GM19240 (cell line): ENCODE data around the gene TPRG1.

ENCODE experiments used
- DNase-seq: peaks from one replicate; pipeline ENCODE4 v3.0.0; 2011; ENCODE audit warnings: low spot score; ENCODE audit not compliant: insufficient read length

The TPRG1 gene

GRCh38 chr3:189171707-189172106, at the start of gene TPRG1:
Gene TPRG1 (plus strand): TSS chr3:189171971. CDS start chr3:189207385, 35,414 bp downstream.
- DNase-seq = no peak

- DNase-seq = no peak
These were observed 49.7 kb upstream of the TPRG1 start for GRCh38 chr3:189122110-189122509.

- DNase-seq = no peak
These were observed 49.1 kb upstream of the TPRG1 start for GRCh38 chr3:189122526-189123205.

GRCh38 chr3:189123595-189124387, 48.0 kb upstream of the TPRG1 start:
- no peak for DNase-seq

GRCh38 chr3:189132231-189132671, 39.5 kb upstream of the TPRG1 start:
- peak; percentile 5 for DNase-seq

- no peak for DNase-seq
These were observed 38.9 kb upstream of the TPRG1 start for GRCh38 chr3:189132839-189133238.

- no peak for DNase-seq
These were observed 38.0 kb upstream of the TPRG1 start for GRCh38 chr3:189133768-189134167.

GRCh38 chr3:189137416-189137815, 34.4 kb upstream of the TPRG1 start:
- no peak for DNase-seq

- no peak for DNase-seq
These were observed 32.7 kb upstream of the TPRG1 start for GRCh38 chr3:189138901-189139610.

- no peak for DNase-seq
These were observed 32.2 kb upstream of the TPRG1 start for GRCh38 chr3:189139611-189139940.

- no peak for DNase-seq
These were observed 29.2 kb upstream of the TPRG1 start for GRCh38 chr3:189142527-189142926.

- no peak for DNase-seq
These were observed 28.4 kb upstream of the TPRG1 start for GRCh38 chr3:189143321-189143720.

- DNase-seq = no peak
These were observed 28.0 kb upstream of the TPRG1 start for GRCh38 chr3:189143771-189144170.

- DNase-seq = no peak
These were observed 27.1 kb upstream of the TPRG1 start for GRCh38 chr3:189144645-189145044.

GRCh38 chr3:189146848-189147247, 24.9 kb upstream of the TPRG1 start:
- DNase-seq = no peak

GRCh38 chr3:189148081-189148507, 23.7 kb upstream of the TPRG1 start:
- DNase-seq = peak; percentile 15

- no peak for DNase-seq
These were observed 22.6 kb upstream of the TPRG1 start for GRCh38 chr3:189149203-189149602.

GRCh38 chr3:189157232-189158007, 14.4 kb upstream of the TPRG1 start:
- DNase-seq = no peak

- DNase-seq = no peak
These were observed 13.7 kb upstream of the TPRG1 start for GRCh38 chr3:189158034-189158433.

- DNase-seq = no peak
These were observed 11.1 kb upstream of the TPRG1 start for GRCh38 chr3:189160519-189161309.
